HG03103 (cell line): Measurements from ENCODE around the gene DOK3.

ENCODE experiments used
- ATAC-seq: cut with Tn5 transposase; IDR thresholded peaks from one replicate; pipeline ENCODE4 v1.9.1; 2021; ENCODE audit warnings: low read depth; ENCODE audit not compliant: unreplicated experiment

Gene DOK3, protein sequence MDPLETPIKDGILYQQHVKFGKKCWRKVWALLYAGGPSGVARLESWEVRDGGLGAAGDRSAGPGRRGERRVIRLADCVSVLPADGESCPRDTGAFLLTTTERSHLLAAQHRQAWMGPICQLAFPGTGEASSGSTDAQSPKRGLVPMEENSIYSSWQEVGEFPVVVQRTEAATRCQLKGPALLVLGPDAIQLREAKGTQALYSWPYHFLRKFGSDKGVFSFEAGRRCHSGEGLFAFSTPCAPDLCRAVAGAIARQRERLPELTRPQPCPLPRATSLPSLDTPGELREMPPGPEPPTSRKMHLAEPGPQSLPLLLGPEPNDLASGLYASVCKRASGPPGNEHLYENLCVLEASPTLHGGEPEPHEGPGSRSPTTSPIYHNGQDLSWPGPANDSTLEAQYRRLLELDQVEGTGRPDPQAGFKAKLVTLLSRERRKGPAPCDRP

DNA sequence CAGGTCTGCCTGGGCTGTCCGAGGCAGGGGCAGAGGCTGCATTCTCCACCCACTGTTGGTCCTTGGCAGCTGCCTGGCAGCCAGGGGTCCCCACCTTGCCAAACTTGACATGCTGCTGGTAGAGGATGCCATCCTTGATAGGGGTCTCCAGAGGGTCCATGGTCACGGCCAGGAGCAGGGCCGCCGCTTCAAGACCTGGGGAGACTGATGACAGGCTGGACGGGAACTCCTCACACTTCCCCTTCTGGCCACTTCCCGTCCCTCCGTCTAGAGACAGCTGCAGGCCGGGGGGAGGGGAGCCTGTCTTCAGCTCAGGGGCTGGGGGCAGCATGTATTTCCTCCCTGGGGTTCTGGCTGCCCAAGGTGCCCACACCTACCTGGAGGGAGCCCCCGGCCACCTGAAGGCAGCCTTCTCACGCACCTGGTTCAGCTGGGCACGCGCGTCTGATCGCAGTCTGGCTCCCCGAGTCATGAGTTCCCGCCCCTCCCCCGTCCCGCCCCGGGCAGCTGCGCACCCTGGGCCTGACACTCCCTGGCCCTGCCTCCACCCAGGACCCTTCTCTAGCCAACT is at the start of gene DOK3:
Gene DOK3 (minus strand): TSS at position 446 of the 571 bp plus-strand sequence. CDS start 286 bp downstream, at position 160.
- peak; percentile 30 for ATAC-seq

GRCh38 chr5:177557796-177558195 is 48.2 kb upstream of the DOK3 start:
- no peak for ATAC-seq

- no peak for ATAC-seq
Measured at GRCh38 chr5:177557041-177557647, 47.5 kb upstream of the DOK3 start.

DNA sequence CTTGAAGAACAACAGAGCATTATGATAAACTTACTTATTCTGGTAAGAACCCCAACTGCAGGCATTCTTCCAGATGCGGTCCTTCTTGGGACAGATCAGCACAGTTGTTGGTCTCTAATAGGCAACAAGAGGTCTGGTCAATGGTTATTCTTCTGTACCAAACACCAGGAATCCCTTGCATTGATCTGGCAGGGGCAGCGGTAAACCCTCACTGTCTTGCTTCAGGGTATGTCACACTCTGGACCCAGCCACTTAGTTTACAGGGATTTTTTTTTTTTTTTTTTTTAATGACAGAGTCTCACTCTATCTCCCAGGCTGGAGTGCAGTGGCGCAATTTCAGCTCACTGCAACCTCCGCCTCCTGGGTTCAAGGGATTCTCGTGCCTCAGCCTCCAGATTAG is 46.0 kb upstream of the DOK3 start:
- no peak for ATAC-seq

DNA sequence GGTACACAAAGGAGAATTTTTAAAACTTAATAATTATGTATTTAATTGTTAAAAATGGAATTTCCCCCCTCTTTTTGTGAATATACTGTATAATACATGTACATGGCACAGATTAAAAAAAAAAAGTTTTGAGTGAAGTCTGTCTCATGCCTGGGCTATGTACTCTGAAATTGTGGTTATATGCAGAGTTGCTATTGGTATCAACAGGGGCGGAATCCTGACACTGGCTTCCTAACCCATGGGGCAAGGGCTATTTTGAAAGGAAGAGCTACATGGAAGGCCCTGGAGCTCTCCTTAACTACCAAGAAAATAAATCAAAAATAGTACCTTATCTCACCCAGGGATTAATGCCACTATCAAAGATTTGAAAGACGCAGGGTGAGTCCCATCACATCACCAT is 45.6 kb upstream of the DOK3 start:
- no peak for ATAC-seq

DNA sequence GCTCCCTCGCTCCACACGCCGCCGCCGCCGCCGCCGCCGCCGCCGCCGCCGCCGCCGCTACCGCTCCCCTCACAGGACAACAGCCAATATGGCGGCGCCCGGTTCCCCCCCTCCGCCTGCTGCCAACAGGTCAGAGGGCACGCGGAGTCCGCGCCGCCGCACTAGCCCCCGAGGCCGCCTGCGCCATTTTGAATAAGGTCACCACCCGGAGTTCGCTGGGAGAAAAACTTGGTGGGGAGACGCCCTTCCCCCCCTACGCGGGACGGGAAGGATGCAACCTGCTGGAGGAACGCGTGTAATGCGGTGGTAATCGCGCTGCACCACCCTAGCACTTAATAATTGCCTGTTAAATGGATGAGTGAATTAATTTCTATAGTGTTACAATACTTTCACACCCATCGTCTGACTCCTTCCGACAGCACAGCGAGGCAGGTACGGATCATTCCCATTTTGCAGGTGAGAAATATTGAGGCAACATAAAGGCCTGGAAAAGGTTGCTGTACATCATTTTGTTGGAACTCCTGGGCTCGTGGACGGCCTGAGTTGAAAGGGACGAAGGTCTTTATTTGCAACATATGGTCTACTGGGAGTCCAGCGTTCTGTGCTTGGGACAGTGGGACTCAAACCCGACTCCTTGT is 45.0 kb upstream of the DOK3 start, which contains the start of gene FAM193B:
Gene FAM193B (minus strand): TSS at position 90 of the 638 bp plus-strand sequence. CDS start 105 bp downstream, outside the sequence.
- ATAC-seq: peak; percentile 85

DNA sequence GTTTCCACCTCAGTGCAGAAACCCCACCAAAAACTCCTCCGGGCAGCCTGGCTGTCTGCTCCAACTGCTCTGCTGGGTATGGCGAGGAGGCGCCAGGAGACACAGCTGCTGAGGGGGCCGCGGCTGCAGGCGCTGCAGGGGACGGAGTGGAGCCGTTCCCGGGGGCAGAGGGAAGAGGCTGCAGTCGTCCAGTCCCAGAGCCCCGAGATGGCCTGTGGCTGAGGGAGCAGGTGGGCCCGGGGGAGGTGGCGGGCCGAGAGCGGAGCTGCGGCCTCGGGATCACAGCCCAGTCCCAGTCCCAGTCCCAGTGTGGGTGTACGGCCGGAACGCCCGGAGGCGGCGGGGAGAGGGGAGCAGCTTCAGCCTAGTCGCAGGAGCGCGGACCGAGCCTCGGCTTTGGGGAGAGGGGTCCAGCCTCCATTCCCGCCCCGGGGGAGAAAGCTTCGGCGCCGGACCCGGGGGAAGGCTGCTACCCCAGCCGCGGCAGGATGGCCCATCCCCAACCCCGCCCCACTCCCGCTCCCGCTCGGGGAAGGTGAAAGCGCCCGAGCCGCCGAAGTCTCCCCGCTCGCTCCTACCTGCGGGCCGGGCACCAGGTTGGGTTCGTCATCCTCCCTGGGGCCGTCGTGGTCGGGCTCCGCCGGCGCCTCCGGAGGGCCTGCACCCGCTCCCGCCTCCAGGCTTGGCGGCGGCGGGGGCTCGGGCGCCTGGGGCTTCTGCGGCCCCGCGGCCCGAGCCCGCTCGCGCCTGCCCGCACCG is 44.2 kb upstream of the DOK3 start:
- ATAC-seq: peak; percentile 38

GRCh38 chr5:177552839-177553455 is 43.3 kb upstream of the DOK3 start:
- no peak for ATAC-seq

GRCh38 chr5:177550122-177550521 is 40.5 kb upstream of the DOK3 start:
- no peak for ATAC-seq

DNA sequence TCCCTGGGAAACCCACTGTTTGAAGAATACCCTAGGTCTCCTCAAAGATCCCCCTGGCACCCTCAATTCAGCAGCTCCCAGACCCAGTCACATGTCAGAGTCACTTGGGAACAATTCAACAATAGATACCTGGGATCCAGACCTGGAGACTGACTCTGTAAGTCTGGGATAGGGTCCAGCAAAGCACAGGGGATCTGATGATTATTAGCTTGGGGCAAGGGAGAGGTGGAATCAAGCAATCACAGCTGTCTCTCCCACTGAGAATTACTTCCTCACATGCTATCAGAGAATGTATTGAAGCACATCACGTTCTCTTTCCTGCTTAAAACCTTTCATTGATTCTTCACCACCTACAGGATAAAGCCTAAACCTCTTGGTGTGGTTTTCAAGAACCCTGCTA is 38.9 kb upstream of the DOK3 start:
- ATAC-seq: no peak

DNA sequence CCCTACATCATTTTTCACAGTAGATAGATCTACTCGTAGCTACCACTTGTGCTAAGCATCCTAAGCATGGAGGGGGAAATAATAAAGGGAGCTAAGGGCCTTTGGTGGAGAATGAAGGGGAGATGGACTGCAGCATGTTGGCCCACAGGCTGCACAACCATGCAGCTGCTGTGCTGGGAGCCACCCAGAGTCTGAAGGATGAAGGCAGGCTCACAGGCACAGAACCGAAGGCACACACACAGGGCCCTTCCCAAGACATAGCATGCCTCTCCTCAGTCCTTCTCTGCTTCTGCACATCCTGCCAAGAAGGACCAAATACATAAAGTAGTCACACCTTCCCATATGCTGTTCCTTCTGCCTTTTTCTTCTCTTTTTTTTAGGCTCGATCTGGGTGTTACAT is 38.1 kb upstream of the DOK3 start:
- ATAC-seq: no peak

- no peak for ATAC-seq
Measured at GRCh38 chr5:177546258-177546741, 36.7 kb upstream of the DOK3 start.

DNA sequence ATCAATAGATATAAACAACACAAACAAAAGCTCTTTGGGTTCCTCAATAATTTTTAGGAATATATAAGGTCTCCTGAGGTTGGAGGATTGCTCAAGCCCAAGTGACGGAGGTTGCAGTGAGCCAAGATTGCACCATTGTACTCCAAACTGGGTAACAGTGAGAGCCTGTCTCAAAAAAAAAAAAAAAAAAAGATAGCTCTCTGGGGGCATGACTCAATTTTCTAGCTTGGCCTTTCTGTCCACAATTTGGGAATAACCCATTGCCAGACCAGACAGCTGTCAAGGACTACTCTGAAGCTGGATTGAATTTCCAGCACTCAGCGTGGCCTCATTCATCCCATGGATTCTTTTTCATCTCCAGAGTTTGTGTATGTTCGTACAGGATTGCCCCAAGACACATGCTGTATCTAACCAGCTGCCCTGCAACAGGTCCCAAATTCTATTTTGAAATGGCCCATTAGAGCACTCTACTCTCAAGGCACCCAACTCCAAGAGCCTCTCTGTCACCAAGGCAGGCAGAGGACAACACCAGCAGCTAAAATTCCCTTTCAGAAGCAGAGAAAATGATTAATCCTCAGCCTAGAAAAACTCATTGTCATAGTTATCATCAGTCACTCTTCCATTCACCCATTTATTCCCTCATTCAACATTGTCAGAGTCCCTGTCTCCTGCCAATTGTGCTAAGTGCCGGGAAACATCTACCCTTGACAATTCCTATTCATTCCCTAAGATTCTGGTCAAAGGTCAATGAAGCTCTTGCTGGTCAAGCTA is 36.0 kb upstream of the DOK3 start:
- ATAC-seq: no peak

DNA sequence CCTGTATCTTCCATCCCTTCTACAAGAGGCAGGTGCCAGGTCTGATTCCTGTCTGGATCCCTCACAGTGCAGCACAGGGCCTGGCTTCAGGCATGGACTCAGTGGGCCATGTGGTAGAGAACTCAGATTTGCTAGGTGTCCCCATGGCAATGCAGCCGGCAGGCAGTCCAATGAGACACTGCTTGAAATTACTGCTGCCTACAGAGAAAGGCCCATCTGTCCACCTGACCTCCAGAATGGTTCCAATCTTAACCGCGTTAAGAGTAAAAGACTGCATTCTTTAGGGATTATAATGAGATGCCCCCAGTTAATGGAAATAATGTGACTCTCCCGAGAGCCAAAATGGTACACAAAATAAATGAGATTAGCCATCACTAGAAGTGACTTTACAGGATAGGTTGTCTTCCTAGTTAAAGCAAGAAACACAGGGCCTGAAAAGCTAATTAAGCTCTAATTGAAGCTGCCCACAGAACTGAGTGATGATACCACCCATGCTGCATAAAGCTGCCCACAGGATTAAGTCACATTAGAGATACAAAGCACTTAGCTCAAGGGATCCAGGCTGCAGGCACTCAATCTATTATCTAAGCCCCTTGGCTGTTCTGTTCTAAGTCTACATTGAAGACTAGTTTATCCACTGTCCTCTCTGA is 33.3 kb upstream of the DOK3 start:
- ATAC-seq: no peak

DNA sequence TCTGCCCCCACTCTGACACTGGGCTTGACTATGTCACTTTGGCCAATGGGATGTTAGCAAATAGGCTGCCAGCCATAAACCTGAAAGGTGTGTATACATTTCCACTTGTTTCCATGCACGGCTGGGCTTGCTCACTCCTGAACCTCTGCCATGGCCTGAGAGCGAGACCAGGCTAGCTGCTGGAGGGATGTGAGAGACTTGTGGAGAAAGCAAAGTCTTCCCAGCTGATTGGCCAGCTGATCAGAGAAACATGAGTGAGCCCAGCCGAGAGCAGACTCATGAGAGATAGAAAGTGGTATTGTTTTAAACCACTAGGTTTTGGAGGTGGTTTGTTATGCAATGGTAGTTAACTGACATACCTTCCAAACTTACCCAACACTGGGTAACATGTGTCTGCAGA is 30.8 kb upstream of the DOK3 start:
- no peak for ATAC-seq

GRCh38 chr5:177539411-177539810 is 29.8 kb upstream of the DOK3 start:
- ATAC-seq: no peak

DNA sequence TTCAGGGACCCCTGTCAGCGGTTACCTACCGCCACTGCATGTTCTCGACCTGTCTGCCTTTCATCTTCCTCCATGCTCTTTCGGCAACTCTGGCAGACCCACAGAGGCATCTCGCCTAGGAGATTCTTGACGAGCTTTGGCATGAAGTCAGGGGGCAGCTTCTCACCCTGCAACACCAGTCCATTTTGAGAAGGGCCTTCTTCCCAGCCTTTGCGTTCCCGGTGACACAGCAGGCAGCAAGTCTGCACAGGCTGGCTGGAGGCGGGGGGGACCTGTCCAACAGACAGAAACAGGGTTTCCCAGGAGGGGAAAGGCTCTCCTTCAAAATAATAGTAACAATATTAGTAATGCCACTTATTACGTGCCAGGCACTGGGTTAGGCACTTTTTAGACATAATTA is 29.2 kb upstream of the DOK3 start:
- ATAC-seq: no peak
